GM19099 (cell line): ENCODE measurements around the gene CBX4.
A peak's percentile ranks its signal among the peaks of the same experiment; 100 is the strongest.

Experiments
- POLR2A ChIP-seq: IDR thresholded peaks from 3 replicates; pipeline ENCODE4 v1.6.1; 2011; ENCODE audit warnings: low read depth; ENCODE audit not compliant: insufficient read length; ENCODE audit errors: extremely low read depth

CBX4 gene

DNA sequence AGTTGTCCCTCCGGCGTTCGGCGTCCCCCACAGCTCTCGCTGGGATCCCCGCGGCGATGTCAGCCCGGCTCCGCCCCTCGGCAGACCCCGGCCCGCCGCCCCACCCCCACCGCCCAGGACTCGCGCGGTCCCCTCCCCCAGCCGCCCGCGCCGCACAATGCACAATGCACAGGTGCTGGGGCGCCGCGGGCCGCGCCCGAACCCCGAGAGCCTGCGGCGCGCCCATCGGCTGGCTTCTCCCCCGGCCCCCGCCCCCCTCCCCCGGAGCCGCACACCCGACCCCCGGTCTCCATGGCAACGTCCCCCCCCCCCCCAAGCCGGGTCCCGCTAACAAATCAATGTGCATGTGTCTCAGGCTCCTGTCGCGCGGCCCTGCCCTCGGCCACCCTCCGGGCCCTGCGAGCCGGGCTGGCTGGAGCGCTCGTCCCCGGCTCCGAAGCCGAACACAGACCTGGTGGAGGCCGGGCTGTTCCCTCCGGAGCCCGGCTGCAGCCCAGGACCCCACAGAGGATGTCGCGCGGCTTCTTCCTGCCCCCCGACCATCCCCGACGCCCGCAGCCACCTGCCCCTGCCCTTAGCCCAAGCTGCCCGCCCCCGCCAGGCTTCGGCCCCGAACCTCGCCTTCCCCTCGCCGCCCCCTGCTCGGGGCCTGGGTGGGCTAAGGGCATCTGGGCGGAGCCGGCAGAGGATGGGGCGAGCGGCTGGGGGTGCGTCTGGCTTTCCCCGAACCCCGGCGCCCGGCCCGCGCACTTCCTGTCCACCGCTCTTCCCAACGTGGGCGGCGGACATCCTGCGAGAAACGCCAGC lies 41.5 kb downstream of the CBX4 start:
- TF ChIP-seq POLR2A: no peak

DNA sequence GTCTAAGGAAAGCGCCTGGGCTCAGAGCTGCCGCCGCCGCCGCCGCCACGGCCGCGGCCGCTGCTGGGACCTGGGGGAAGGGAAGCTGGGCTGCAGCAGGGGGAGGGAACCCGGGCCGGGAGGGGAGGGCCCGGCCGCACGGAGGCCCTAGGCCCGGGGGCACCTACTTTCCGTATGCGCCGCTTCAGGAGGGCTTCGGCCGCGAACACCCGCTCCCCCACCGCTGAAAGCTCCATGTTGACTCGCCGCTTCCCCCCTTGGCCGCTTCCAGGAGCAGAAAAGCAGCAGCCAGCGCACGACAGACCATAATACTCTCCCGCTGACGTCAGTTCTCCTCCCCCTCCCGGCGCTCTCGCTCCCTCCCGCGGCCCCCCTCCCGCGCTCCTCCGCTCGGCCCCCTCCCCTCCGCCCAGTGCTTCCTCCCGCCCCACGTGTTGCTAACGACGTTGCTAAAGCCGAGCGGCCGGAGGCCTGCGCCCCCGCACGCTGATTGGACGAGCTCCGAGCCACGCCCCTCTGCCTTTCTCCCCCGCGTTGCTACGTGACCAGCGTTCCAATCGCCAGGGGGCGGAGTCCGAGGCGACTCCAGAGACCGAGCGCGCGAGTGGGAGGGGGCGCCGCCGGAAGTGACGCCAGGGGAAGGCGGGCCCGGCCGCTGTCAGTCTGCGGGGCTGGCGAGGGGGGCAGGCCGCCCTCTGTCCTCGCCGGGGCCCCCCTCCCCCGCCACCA lies 42.3 kb downstream of the CBX4 start, which contains the start of gene CBX8:
Gene CBX8 (minus strand): TSS at position 315 of the 729 bp plus-strand sequence. CDS start 79 bp downstream, at position 236.
- TF ChIP-seq POLR2A: peak; percentile 62

DNA sequence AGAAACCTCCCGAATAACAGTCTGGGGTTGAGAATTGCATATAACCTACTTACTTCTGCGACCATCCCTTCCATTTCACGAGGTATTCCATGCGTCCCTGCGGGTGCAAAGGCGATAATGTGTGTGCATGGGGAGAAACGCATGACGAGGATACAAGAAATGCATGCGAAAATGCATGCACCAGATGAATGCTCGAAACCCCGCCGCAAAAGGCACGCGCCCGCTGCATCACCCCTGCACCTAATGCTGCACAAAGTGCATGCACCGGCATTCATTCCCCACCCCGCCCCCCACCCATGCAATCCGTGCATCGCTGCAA lies 42.8 kb downstream of the CBX4 start:
- no peak for TF ChIP-seq POLR2A

DNA sequence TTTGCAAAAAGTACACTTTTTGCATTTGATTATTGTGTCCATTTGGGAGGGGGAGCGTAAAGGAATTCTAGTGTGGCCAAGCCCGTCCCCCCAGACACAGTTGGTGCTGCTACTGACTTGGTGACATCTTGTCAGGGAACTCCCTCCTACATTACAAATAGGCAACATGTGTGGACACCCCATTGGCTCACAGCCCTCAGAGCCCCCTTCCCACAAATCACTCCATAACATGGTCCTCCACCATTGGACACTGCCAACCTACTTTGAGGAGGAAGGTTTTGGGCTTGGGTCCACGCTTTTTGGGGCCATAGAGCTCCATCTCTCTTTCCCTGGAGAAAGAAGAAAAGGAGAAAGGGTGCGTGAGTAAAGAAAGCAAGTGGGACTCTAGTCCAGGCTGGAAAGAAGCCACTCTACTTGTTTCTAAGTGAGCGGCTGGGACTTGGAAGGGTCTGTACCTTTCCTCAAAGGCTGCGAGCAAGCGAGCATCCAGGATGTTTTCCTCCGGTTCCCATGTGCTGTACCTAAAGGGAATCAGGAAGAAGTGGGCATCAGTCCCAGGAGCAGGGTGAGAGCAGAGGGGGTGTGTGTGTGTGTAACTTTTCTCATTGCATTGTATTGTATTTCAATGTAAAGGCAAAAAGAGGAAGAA lies 43.3 kb downstream of the CBX4 start:
- TF ChIP-seq POLR2A: no peak

DNA sequence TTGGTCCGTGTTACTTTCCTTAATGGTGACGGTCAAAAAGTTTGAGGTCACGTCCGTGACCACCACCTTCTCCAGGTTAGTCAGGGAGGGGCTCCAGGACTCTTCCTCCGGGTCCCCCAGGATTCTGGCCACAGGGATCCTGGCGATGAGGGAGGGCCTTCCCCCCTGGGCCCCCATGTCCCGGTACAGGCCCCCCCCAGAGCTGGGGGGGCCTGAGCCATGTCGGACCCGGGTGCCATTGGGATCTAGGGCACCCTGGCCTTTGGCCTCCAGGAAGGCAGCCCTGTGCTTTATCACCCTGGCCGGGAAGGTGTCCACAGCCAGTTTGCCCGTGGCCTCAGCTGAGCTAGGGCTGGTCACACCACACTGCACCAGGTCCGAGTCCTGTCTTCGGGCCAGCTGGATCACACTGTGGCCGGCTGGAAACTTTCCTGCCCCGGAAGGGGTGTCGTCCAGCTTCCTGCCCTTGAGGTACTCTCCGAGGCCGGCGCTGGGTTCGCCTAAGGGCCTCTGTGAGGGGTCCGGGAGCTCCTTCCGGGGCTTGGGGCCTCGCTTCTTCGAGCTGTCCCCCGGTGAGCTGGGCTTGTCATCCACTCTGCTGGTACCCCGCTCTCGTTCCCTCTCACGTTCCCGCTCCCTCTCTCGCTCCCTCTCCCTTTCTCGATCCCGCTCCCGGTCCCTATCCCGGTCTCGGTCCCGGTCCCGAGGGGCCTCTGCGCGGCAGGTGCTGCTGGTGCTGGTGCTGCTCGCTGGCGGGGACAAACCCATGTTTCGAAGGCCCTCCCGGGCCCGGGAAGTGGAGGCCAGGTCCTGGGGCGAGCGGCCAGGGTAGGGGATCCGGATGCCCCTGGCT lies 44.4 kb downstream of the CBX4 start:
- TF ChIP-seq POLR2A: no peak

DNA sequence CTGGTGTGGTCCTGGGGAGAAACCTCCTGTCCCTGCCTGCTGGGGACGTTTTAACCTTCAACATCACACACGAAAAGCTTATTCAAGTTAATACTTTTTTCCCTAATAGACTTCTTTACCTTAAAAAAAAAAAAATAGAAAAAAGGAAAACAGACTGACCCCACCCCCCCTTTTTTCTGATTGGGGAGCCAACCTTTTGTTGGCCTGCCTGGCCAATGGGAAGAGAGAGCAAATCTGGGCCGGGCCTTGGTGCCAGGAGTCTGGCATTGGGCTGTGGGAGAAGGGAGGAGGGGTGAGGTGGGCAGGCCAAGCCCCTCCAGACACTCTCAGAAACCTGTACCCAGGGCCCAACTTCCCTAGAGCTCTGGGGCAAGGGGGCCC lies 45.3 kb downstream of the CBX4 start:
- TF ChIP-seq POLR2A: no peak

DNA sequence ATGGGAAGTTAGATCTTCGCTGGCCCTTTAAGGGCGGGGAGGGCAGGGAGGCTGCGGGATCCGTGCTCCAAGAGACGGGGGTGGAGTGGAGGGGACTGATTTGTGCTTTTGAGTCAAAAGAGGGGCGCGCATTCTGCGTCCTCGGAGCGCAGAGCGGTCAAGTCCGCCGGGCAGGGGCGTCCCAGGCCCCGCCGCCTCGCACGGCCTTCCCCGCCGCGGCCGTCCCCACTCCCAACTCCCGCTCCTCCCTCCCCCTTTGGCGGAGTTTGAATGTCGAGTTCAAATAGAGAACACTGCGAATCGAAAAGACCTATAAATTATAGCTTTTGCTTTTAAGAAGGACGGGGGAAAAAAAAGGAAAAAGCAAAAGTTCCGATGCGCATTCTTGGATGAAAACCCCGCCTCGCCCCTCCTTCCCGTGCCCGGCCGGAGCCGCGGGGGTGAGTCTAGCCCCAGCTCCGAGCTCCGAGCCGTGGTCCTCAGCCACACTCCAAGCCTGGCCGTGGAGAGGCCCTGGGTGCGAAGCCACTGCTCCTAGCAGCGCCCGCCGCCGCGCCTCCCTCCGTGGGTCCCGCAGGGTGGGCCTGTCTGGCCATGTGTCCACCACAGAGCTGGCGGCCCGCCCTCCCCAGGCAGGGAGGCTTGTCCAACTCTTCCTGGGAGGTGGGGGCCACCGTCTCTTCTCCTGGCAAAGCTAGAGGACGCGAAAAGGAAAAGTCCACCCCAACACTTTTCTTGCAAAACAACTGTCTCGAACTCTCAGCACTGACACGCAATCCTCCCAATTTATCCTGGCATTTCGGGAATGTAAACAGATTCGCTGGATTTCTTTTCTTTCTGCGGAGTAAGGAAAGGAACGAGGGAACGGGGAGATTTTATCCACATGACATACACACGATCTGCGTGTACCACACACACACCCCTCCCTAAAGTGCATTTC lies 46.0 kb downstream of the CBX4 start:
- TF ChIP-seq POLR2A: no peak

DNA sequence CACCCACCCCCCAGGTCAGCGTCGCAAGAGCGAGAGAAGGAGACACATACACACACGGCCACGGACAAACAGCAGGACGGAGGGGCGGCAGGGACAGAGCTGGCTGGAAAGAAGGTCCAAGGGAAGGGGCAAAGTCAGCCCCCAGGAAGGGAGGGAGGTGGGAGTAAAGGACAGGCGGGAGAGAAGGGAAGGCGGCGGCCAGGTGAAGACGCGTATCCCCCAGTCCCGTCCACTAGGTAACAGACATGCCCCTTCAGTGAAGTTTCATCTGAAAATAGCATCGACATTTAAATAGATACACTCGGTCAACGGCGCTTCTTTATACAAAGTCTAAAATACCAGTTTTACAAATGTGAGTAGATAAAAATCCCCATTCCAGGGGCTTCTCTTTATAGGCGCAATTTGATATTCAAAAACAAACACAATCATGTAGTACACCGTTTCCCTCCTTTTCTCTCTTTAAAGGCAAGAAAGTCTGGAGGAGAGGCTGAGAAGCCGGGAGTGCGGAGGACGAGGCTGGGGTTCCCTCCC lies 46.8 kb downstream of the CBX4 start:
- TF ChIP-seq POLR2A: no peak

DNA sequence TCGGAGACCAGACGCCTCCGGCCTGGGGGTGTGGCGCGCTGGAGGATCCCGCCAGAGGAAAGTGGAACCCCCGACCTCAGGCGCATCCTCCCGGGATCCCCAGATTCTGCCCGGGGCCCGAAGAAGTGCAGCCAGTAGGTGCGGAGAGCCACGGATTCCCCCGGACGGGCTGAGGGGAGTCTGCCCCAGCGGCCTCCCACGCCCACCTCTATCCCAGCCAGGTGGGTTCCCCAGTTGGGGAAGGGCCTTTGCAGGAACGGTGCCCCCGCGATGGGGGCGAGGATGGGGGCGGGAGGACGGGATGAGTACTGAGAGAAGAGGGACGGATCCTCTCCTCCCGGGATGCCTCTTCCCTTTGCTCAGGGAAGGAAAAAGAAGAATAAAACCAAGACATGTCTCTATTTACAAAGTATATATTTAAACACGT lies 47.5 kb downstream of the CBX4 start:
- TF ChIP-seq POLR2A: no peak

DNA sequence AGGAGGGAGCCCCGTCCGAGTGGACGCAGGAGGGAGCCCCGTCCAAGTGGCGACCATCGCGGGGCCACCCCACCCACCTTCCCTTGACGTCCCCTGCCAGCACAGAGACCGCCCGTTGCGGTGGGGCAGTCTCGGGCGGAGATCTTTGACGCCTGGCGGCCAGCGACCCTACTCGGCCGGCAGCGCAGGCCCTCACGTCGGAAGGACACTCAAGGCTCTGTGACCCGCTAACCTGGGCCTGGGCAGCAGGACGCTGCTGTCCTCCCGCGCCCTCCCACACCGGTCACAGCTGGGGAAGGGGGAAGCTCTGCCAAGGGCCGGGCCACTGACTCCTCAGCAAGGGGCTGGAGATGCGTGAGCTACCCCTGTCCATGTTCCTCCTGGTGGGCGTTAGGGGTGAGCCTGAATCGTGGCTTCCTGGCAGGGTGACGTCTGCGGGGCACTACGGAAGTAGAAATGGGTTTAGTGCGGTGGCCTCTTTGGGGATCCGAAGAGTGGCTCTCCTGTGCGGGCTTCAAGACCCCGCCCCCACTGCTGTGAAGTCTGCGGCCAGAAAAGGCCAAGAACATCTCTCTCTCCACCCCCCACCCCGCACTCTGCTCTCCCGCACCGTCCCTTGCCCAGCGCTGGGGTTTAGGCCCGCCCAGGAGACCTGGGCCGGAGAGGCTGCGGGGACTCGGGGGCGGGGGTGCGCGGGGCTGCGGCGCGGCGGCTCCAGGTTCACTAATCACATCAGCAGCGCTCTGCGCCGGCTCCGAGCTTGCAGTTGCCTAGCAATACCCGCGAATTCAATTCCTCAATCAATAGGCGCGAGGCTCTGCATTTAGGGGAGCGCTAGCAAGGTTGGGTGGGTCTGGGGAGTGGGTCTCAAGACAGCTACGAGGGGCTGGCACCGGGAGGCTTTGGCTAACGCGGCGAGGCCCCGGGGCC lies 48.2 kb downstream of the CBX4 start:
- no peak for TF ChIP-seq POLR2A

DNA sequence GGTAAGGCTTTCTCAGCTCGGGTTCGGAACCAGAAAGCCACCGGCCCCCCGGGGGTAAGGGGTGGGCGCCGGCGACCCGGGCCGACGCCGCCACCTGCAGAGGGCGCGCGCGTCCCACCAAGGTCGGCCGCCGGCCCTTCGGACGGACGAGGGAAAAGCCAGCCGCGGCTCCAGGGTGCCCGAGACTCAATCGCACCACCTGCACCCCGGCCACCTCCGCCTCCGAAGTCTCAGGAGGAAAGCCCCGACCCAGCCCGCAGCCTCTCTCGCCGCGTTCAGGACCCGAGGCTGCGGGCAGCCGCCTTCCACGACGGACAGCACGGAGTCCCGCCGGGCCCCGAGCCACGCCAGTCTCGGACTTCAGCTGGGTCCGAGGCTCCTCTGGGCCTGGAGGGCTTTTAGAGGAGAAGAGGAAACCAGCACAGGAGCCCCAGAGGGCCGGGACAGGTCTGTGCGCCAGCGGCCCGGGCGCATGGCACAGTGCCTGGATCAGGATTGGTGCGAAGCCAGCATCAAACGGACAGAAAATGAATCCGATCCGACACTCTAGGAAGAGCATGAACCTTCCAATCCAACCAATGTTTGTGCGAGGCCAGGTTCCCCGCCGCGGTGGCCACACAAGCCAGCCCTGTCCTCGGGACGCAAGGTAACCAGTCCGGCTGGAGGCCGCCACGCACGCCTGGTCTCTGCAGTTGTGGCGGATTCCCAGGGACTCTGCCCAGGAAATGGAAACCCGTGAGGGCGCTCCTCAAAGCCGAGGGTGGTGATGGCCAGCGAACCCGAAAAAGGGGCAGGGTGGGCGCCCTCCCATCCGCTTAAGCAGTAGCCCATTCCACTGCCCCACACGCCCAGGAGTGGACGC lies 49.1 kb downstream of the CBX4 start:
- TF ChIP-seq POLR2A: no peak

DNA sequence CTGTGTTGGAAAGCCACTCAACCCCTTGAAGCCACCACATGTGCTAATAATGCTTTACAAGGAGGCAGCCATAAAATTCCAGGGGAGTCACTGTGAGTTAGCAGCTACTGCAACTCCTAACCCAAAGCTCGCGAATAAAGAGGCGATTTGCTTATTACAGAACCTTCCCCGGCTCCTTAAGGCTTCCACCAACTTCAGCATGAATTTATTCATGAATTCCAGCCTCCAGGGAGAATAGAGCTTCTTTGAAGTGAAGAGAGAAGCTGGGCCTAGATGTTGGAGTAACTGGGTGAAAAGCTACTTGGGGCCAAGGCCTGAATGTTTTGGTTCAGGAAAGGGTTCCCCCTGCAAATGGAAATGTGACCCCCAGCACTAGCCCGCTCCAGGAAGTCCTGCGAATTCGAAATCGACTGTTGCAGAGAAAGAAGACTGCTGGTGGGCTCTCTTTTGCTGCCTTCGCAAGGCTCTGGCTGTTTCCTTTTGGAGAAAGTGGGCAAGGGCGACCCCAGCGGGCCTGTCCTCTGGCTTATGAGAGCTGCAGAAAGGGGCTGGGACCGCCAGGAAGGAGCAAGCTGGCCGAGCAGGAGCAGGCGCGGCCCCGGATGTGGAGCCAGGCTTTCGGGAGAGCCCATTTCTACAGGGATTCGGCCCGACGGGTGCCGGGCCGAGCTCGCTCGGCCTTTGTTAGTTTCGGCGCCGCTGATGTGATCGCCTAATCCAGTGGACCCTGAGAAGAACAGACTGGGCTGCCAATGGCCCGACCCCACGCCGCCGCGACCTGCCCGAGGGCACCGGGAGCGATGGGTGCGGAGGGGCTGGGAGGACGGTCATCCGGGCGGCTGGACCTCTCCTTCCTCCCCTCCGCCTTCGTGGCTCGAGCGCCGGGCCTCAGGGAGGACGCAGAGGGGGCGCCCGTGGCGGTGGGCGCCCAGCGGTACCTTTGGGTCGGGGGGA lies 50.0 kb downstream of the CBX4 start:
- no peak for TF ChIP-seq POLR2A
